K562 (cell line): ENCODE data around the gene SUPT3H. TPM values are rescaled to one million over a fixed set of nuclear protein-coding genes. Genes with fewer than 3 reads are reported as not detected.
A peak's percentile ranks its signal among the peaks of the same experiment; 100 is the strongest.

Experiments used
- ARHGAP35 ChIP-seq: fragments of 450-650 bp; IDR thresholded peaks from 2 replicates; pipeline ENCODE4 v1.6.1; 2018; ENCODE audit not compliant: partially characterized antibody
- CREB3L1 ChIP-seq: fragments of 450-650 bp; IDR thresholded peaks from 2 replicates; pipeline ENCODE4 v1.6.1; 2014; ENCODE audit warnings: low read depth, mild to moderate bottlenecking, moderate library complexity, borderline replicate concordance
- ELF2 ChIP-seq: fragments of 250-450 bp; sonication (Bioruptor Pico); IDR thresholded peaks from 2 replicates; pipeline ENCODE4 v1.5.0; 2021; ENCODE audit warnings: mild to moderate bottlenecking
- EWSR1 ChIP-seq: fragments of 450-650 bp; IDR thresholded peaks from 2 replicates; pipeline ENCODE4 v1.6.1; 2018; ENCODE audit warnings: borderline replicate concordance, mild to moderate bottlenecking, low read depth, moderate library complexity; ENCODE audit not compliant: partially characterized antibody
- ID3 ChIP-seq, 2 experiments: fragments of 250-450 bp in 1 of 2; fragments of 450-650 bp in 1 of 2; sonication (Bioruptor Pico) in 1 of 2; IDR thresholded peaks; 2 replicates each; pipeline versions ENCODE4 v1.6.1 to v1.8.0; 2016 to 2021; ENCODE audit warnings: mild to moderate bottlenecking in 2 of 2, moderate library complexity in 2 of 2, missing compliant biosample characterization in 1 of 2, missing genetic modification characterization in 1 of 2
- JUN ChIP-seq, 2 experiments: sonication (generic) in 1 of 2; formaldehyde crosslinking in 1 of 2; IDR thresholded peaks; 2 replicates each; pipeline versions ENCODE4 v1.6.1 to v1.8.0; 2012 to 2022; ENCODE audit warnings: borderline replicate concordance in 2 of 2, mild to moderate bottlenecking in 2 of 2, improper control_type of control experiment in 1 of 2, low read depth in 1 of 2, low read length in 1 of 2, missing genetic modification reagents in 1 of 2
- MLX ChIP-seq, 2 experiments: fragments of 450-650 bp in 1 of 2; sonication (generic) in 1 of 2; formaldehyde crosslinking; conservative IDR thresholded peaks; 2 replicates each; pipeline versions ENCODE4 v1.4.0 to v1.8.1; 2020 to 2022; ENCODE audit warnings: mild to moderate bottlenecking in 1 of 2, missing genetic modification reagents in 1 of 2
- SMARCC2 ChIP-seq: fragments of 450-650 bp; IDR thresholded peaks from 2 replicates; pipeline ENCODE4 v1.6.1; 2017; ENCODE audit warnings: antibody characterized with exemption, moderate library complexity, mild to moderate bottlenecking, low read depth
- TEAD4 ChIP-seq, 2 experiments: sonication (generic) in 1 of 2; formaldehyde crosslinking in 1 of 2; IDR thresholded peaks; 2 replicates each; pipeline versions ENCODE4 v1.6.1 to v1.8.0; 2012 to 2022; ENCODE audit warnings: borderline replicate concordance in 1 of 2, inconsistent platforms in 1 of 2, low read length in 1 of 2, mild to moderate bottlenecking in 1 of 2, missing genetic modification reagents in 1 of 2
- ZBTB40 ChIP-seq, 2 experiments: fragments of 450-650 bp in 1 of 2; sonication (generic) in 1 of 2; formaldehyde crosslinking in 1 of 2; IDR thresholded peaks; 2 replicates each; pipeline versions ENCODE4 v1.7.1 to v1.9.0; 2016 to 2022; ENCODE audit warnings: inconsistent platforms in 1 of 2, mild to moderate bottlenecking in 1 of 2, missing genetic modification reagents in 1 of 2
- ZNF212 ChIP-seq: fragments of 450-650 bp; formaldehyde crosslinking; IDR thresholded peaks from 2 replicates; pipeline ENCODE4 v1.4.0; 2020; ENCODE audit warnings: mild to moderate bottlenecking
- ZNF551 ChIP-seq: fragments of 250-450 bp; sonication (Bioruptor Pico); IDR thresholded peaks from 2 replicates; pipeline ENCODE4 v1.5.0; 2021; ENCODE audit warnings: mild to moderate bottlenecking, moderate library complexity
- ZNF75A ChIP-seq: fragments of 450-650 bp; formaldehyde crosslinking; IDR thresholded peaks from 2 replicates; pipeline ENCODE4 v1.4.0; 2020; ENCODE audit warnings: mild to moderate bottlenecking
- polyA plus RNA-seq, 8 experiments: library from polyadenylated mRNA; depleted of rRNA in 4 of 8; stranded (reverse) in 5 of 8; unstranded in 3 of 8; fragments of >200 nt; fragmentation: Nextera tagmentation in 2 of 8; fragmentation: Illumina TruSeq in 1 of 8; extraction: Ambion mirVana in 2 of 8; extraction: Trizol in 1 of 8; gene quantifications; 2 replicates each; pipeline versions ENCODE4 v1.2.1 to v1.2.3, GENCODE V29; 2011 to 2014; ENCODE audit warnings: inconsistent platforms in 1 of 8, missing spikeins in 1 of 8
- total RNA-seq, 7 experiments: library from RNA; depleted of rRNA in 6 of 7; stranded (reverse); fragments of >200 nt in 6 of 7; fragmentation: Illumina TruSeq in 2 of 7; extraction: Trizol in 2 of 7; gene quantifications; 2 replicates each; pipeline versions ENCODE4 v1.2.1 to v1.2.3, GENCODE V29; 2011 to 2021; ENCODE audit warnings: low replicate concordance in 1 of 7

SUPT3H gene
- total and polyA plus RNA-seq, 9 of the 15 experiments (the other 6 are each of a cell fraction or from before 2014, with no cell fraction given) = 7.2 to 16.3 (median 11.9) TPM

GRCh38 chr6:45378334-45378926, 696 bp upstream of the SUPT3H start (continued):
- no peak for TF ChIP-seq ZNF551
- no peak for TF ChIP-seq ARHGAP35
- no peak for TF ChIP-seq JUN (IDR thresholded peaks at IDR 0.05; ENCODE audit: borderline replicate concordance, low read depth, low read length)
- TF ChIP-seq JUN (CRISPR knock-in tag; IDR thresholded peaks at IDR 0.05; ENCODE audit: borderline replicate concordance) = no peak
- TF ChIP-seq ELF2 (CRISPR knock-in tag) = no peak
- no peak for TF ChIP-seq MLX (CRISPR knock-in tag; conservative IDR thresholded peaks at IDR 0.05)
- TF ChIP-seq ID3 (CRISPR knock-in tag; IDR thresholded peaks at IDR 0.05) = no peak
- peak; percentile 66; the same call in 1 of the 2 replicates for TF ChIP-seq ID3 (tag; IDR thresholded peaks at IDR 0.05)
- TF ChIP-seq ZNF75A = no peak
- peak; percentile 47 for TF ChIP-seq CREB3L1
- TF ChIP-seq SMARCC2 = peak; percentile 50; the same call in 1 of the 2 replicates
- TF ChIP-seq TEAD4 (IDR thresholded peaks at IDR 0.05; ENCODE audit: low read length) = no peak
- no peak for TF ChIP-seq TEAD4 (CRISPR knock-in tag; IDR thresholded peaks at IDR 0.05; ENCODE audit: borderline replicate concordance)
- TF ChIP-seq ZNF212 (CRISPR knock-in tag) = no peak
- TF ChIP-seq EWSR1 = no peak
- TF ChIP-seq ZBTB40 (IDR thresholded peaks at IDR 0.05) = 0 out of 2 replicates have a peak, but pooled peaks have one; percentile 32
- no peak for TF ChIP-seq ZBTB40 (CRISPR knock-in tag; IDR thresholded peaks at IDR 0.05)
